A673 (cell line): ENCODE results near the gene GOLGA1. TPM values are rescaled to one million over a fixed set of nuclear protein-coding genes. Genes with fewer than 3 reads are reported as not detected.

Source experiments
- BruUV-seq: library from RNA; stranded (reverse); fragments of 400-500 nt; replicated peaks from 2 replicates; lab custom pipeline; 2021; lab: Mats Ljungman, UMichigan
- CTCF ChIA-PET: fragments of 300-600 bp; sonication (Branson Sonifier 250); formaldehyde crosslinking; loops from one replicate; lab custom pipeline; 2022; ENCODE audit warnings: antibody characterized with exemption; lab: Charles Lee
- POLR2A ChIA-PET: fragments of 300-600 bp; sonication (Branson Sonifier 250); formaldehyde crosslinking; loops from one replicate; lab custom pipeline; 2022; ENCODE audit warnings: antibody characterized with exemption; ENCODE audit not compliant: low non-redundant PET; lab: Charles Lee
- DNase-seq: peaks from one replicate; pipeline ENCODE4 v3.0.0-alpha.2; 2015; ENCODE audit warnings: low spot score
- H3K27ac ChIP-seq: fragments of 200-600 bp; sonication (generic); 2 replicates; pipeline ENCODE4 v1.5.1; 2016; ENCODE audit warnings: mixed run types, low read depth, mild to moderate bottlenecking, mixed read lengths, antibody characterized with exemption, low read length; ENCODE audit not compliant: poor library complexity, severe bottlenecking
- H3K27me3 ChIP-seq: fragments of 200-600 bp; sonication (generic); replicated peaks from 2 replicates; pipeline ENCODE4 v1.6.1; 2017; ENCODE audit warnings: mixed run types, low read depth, mild to moderate bottlenecking, mixed read lengths, antibody characterized with exemption, low read length; ENCODE audit not compliant: insufficient read depth, poor library complexity
- H3K36me3 ChIP-seq: fragments of 200-600 bp; sonication (generic); 2 replicates; pipeline ENCODE4 v1.6.1; 2016; ENCODE audit warnings: mixed run types, mild to moderate bottlenecking, mixed read lengths, antibody characterized with exemption, low read length; ENCODE audit not compliant: insufficient read depth, poor library complexity, severe bottlenecking
- H3K4me1 ChIP-seq: fragments of 200-600 bp; sonication (generic); 2 replicates; pipeline ENCODE4 v1.6.1; 2017; ENCODE audit warnings: mixed run types, mild to moderate bottlenecking, mixed read lengths, antibody characterized with exemption, low read length; ENCODE audit not compliant: insufficient read depth, poor library complexity, severe bottlenecking
- H3K4me3 ChIP-seq: fragments of 200-600 bp; sonication (generic); 2 replicates; pipeline ENCODE4 v1.5.1; 2016; ENCODE audit warnings: low read depth, mixed run types, mild to moderate bottlenecking, mixed read lengths, low read length; ENCODE audit not compliant: poor library complexity, severe bottlenecking
- H3K9me3 ChIP-seq: fragments of 200-600 bp; sonication (generic); 2 replicates; pipeline ENCODE4 v1.6.1; 2016; ENCODE audit warnings: mixed run types, low read depth, mild to moderate bottlenecking, mixed read lengths, antibody characterized with exemption, low read length; ENCODE audit not compliant: poor library complexity, severe bottlenecking
- EZH2 ChIP-seq: fragments of 200-600 bp; sonication (generic); IDR thresholded peaks from 2 replicates; pipeline ENCODE4 v1.6.1; 2017; ENCODE audit warnings: borderline replicate concordance, low read depth, mild to moderate bottlenecking, mixed read lengths, antibody characterized with exemption, low read length; ENCODE audit not compliant: poor library complexity, severe bottlenecking
- intact Hi-C: fragments of 100-400 bp; cut with micrococcal nuclease; formaldehyde crosslinking; loops from one replicate; pipeline ENCODE4 v1.10.0; 2022; ENCODE audit not compliant: unreplicated experiment
- total RNA-seq: library from RNA; stranded (reverse); gene quantifications from 2 replicates; pipeline ENCODE4 v1.2.3, GENCODE V29; 2021
- TF ChIP-seq, protein P1 (sequence below): fragments of 300-800, 200-600 bp; sonication (generic); conservative IDR thresholded peaks from 2 replicates; pipeline ENCODE4 v1.5.1; 2017; ENCODE audit warnings: low read depth, mild to moderate bottlenecking, antibody characterized with exemption, low read length, moderate library complexity, mixed read lengths

GOLGA1 gene
- total RNA-seq, 1 experiment from 2014 or later, result 21.7 TPM

DNA sequence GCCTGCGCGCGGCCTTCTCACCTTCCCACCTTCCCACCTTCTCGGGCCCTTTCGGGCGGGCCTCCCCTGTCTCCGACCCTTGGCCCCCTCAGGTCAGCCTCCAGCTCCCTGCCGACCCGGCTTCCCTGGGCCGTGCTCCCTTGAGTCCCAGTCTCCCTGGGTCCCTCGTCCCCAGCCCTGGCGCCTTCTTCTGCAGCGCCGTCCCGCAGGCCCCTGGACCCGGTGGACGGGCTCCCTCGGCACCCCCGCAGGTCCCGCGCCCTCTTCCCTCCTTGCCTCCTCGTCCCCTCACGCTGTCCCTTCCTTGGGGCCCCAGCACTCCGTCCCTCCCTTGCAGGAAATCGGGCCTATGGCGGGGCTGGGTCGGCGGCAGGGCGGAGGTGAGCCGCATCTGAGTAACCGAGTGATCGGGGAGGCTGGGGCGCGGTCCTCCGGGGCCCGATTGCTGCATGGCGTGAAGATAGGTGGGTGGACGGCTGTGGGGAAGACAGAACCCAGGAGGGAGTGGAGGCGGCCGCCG, 71.4 kb downstream of the GOLGA1 start:
- TF ChIP-seq, protein P1, sequence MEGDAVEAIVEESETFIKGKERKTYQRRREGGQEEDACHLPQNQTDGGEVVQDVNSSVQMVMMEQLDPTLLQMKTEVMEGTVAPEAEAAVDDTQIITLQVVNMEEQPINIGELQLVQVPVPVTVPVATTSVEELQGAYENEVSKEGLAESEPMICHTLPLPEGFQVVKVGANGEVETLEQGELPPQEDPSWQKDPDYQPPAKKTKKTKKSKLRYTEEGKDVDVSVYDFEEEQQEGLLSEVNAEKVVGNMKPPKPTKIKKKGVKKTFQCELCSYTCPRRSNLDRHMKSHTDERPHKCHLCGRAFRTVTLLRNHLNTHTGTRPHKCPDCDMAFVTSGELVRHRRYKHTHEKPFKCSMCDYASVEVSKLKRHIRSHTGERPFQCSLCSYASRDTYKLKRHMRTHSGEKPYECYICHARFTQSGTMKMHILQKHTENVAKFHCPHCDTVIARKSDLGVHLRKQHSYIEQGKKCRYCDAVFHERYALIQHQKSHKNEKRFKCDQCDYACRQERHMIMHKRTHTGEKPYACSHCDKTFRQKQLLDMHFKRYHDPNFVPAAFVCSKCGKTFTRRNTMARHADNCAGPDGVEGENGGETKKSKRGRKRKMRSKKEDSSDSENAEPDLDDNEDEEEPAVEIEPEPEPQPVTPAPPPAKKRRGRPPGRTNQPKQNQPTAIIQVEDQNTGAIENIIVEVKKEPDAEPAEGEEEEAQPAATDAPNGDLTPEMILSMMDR, result no peak
- TF ChIP-seq EZH2, result no peak
- ChIA-PET POLR2A (no interaction called here), CTCF (no interaction called here)
- Histone ChIP-seq H3K4me3 (peak overlapping the region; percentile 93), H3K9me3 (no peaks in the 10 kb centered on the region), H3K36me3 (peaks cover 20% of the 10 kb centered on the region), H3K27ac (peak overlapping the region; percentile 99), H3K4me1 (peaks cover 27% of the 10 kb centered on the region), H3K27me3 (no peaks in the 10 kb centered on the region)
- no peak for DNase-seq
- no TSS peak for BruUV-seq
- intact Hi-C loops, result no loop called here

DNA sequence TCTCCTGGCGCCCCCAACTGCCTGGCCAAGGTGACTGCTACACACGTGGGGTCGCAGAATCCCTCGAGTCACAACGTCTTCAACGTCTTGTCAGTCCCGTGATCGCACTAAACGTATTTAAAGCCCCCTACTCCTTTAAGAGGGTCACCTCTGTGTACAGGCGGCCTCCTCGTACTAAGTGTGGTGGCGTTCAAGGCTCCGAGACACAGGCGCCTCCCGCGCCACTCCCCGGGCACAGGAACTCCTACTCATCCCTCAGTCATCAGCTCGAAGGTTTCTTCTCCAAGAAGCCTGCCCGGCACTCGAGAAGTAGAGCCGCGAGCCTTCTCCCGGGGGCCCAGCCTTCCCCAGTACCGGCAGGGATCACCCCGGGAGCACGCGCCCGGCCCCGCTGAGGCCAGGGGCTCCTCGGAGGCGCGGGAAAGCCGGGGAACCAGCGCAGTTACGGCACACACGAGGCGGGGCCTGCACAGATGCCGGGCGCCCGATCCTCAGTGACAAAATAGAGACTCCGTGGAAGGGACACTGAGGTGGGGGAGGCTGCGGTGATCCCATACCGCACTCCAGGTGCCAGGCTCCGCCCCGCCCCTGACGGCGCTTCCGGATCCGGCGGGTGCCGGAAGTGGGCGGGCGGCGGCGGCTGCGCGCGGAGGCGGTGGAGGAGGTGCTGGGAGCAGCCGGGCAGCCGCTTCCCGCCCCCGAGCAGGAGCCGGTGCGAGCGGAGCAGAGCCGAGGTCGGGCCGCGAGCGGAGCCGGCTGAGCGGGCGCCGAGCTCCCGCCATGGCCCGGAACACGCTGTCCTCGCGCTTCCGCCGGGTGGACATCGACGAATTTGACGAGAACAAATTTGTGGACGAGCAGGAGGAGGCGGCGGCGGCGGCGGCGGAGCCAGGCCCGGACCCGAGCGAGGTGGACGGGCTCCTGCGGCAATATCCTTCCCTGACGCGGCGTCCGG, 72.1 kb downstream of the GOLGA1 start:
- peaks cover 27% of the 10 kb centered on the region for H3K4me1 ChIP-seq
- no peaks in the 10 kb centered on the region for H3K27me3 ChIP-seq
- H3K36me3 ChIP-seq, result peaks cover 14% of the 10 kb centered on the region
- peak overlapping the region; percentile 93 for H3K4me3 ChIP-seq
- intact Hi-C loops, result no loop called here
- BruUV-seq, result TSS peak; percentile 91
- peak; percentile 93 for DNase-seq
- CTCF ChIA-PET, result no interaction called here
- no peaks in the 10 kb centered on the region for H3K9me3 ChIP-seq
- TF ChIP-seq, protein P1, result peak; percentile 39; the same call in 1 of the 2 replicates
- TF ChIP-seq EZH2, result no peak
- POLR2A ChIA-PET, result no interaction called here
- peak overlapping the region; percentile 99 for H3K27ac ChIP-seq

DNA sequence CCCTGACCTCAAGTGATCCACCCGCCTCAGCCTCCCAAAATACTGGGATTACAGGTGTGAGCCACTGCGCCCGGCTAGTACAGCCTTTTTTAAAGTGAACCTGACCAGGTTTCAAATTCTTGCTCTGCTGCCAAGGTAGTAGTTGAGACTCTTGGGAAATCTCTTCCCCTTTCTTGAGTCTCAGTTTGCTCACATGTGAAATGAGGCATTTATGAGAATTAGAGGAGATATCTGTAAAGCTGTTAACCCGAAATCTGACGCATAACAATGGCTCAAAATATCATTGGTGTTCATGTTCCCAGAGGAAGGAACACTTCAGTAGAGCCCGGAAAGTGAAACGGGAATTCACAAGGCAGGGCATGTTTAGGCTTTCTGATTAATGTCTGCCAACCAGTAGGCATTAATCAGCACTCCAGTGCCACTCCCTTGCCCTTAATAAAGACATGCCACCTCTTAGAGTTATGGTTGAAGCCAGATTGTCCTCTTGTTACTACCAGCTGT, 77.5 kb downstream of the GOLGA1 start:
- DNase-seq, result no peak
- CTCF ChIA-PET, result no interaction called here
- H3K27me3 ChIP-seq, result no peaks in the 10 kb centered on the region
- H3K4me3 ChIP-seq, result no peak overlapping the region
- peaks cover 31% of the 10 kb centered on the region for H3K36me3 ChIP-seq
- TF ChIP-seq, protein P1, result no peak
- TF ChIP-seq EZH2, result no peak
- POLR2A ChIA-PET, result no interaction called here
- H3K4me1 ChIP-seq, result peaks cover 40% of the 10 kb centered on the region
- H3K27ac ChIP-seq, result peak overlapping the region; percentile 59
- no peaks in the 10 kb centered on the region for H3K9me3 ChIP-seq
- intact Hi-C loops, result no loop called here
- no TSS peak for BruUV-seq
